Osteoblast (primary cell): ENCODE data around the gene CYB5A. TPM values are rescaled to one million over a fixed set of nuclear protein-coding genes. Genes with fewer than 3 reads are reported as not detected.
"Not testable (repeated sequence)": the region's sequence is repeated elsewhere in the genome, so short reads cannot be mapped to it uniquely, and the experiment has no call there.

Experiments
- DNase-seq: peaks from one replicate; pipeline ENCODE4 v3.0.0; 2011; ENCODE audit warnings: low spot score, mixed read lengths; ENCODE audit not compliant: insufficient read length; ENCODE audit errors: missing footprints
- H2AFZ ChIP-seq: 2 replicates; pipeline ENCODE4 v1.6.0; 2011; ENCODE audit warnings: mild to moderate bottlenecking, low read length
- H3K27ac ChIP-seq: 2 replicates; pipeline ENCODE4 v1.5.1; 2011; ENCODE audit warnings: mild to moderate bottlenecking, low read depth, low read length, moderate library complexity
- H3K27me3 ChIP-seq: 2 replicates; pipeline ENCODE4 v1.6.0; 2012; ENCODE audit warnings: mild to moderate bottlenecking, control low read depth, inconsistent platforms, low read length, moderate library complexity; ENCODE audit not compliant: insufficient read depth
- H3K36me3 ChIP-seq: 2 replicates; pipeline ENCODE4 v1.5.1; 2011; ENCODE audit warnings: mild to moderate bottlenecking, low read length, control low read depth, moderate library complexity; ENCODE audit not compliant: insufficient read depth
- H3K4me1 ChIP-seq: 2 replicates; pipeline ENCODE4 v1.5.1; 2011; ENCODE audit warnings: mild to moderate bottlenecking, low read length, control low read depth, moderate library complexity; ENCODE audit not compliant: insufficient read depth
- H3K4me2 ChIP-seq: 2 replicates; pipeline ENCODE4 v1.6.0; 2011; ENCODE audit warnings: mild to moderate bottlenecking, low read length; ENCODE audit not compliant: insufficient read depth
- H3K4me3 ChIP-seq: fragments of 200-600 bp; sonication (generic); 3 replicates; pipeline ENCODE4 v1.5.1; 2012; ENCODE audit warnings: mild to moderate bottlenecking, low read length, inconsistent platforms; ENCODE audit not compliant: insufficient read depth
- H3K79me2 ChIP-seq: 2 replicates; pipeline ENCODE4 v1.6.0; 2012; ENCODE audit warnings: mild to moderate bottlenecking, low read length, control low read depth, inconsistent platforms; ENCODE audit not compliant: insufficient read depth
- H3K9me3 ChIP-seq: 2 replicates; pipeline ENCODE4 v1.5.1; 2011; ENCODE audit warnings: low read depth, low read length, control low read depth
- H4K20me1 ChIP-seq: 2 replicates; pipeline ENCODE4 v1.6.0; 2012; ENCODE audit warnings: mild to moderate bottlenecking, low read length, control low read depth; ENCODE audit not compliant: insufficient read depth
- CTCF ChIP-seq: IDR thresholded peaks from 2 replicates; pipeline ENCODE4 v1.5.1; 2011; ENCODE audit warnings: mild to moderate bottlenecking, low read depth, low read length, moderate library complexity; ENCODE audit errors: extremely low read depth
- total RNA-seq: library from RNA; depleted of rRNA; stranded (reverse); fragments of >200 nt; gene quantifications from 2 replicates; pipeline ENCODE4 v1.2.3, GENCODE V29; 2012

Gene CYB5A
- total RNA-seq, 1 donor, result 55.4 TPM

GRCh38 chr18:74288041-74288440 lies 3.7 kb downstream of the CYB5A start:
- DNase-seq, result no peak
- no peak overlapping the region for H3K27ac ChIP-seq
- no peak overlapping the region for H3K4me2 ChIP-seq
- H3K9me3 ChIP-seq, result no peaks in the 10 kb centered on the region
- H3K79me2 ChIP-seq, result no peaks in the 10 kb centered on the region
- H3K4me3 ChIP-seq, result no peak overlapping the region
- H2AFZ ChIP-seq, result no peak overlapping the region
- H3K4me1 ChIP-seq, result peaks cover 22% of the 10 kb centered on the region
- no peaks in the 10 kb centered on the region for H3K36me3 ChIP-seq
- no peak for TF ChIP-seq CTCF
- peaks cover 2% of the 10 kb centered on the region for H4K20me1 ChIP-seq
- no peaks in the 10 kb centered on the region for H3K27me3 ChIP-seq

GRCh38 chr18:74286856-74287255 lies 4.9 kb downstream of the CYB5A start:
- Histone ChIP-seq H3K79me2 (no peaks in the 10 kb centered on the region), H3K27me3 (no peaks in the 10 kb centered on the region), H3K4me2 (no peak overlapping the region), H2AFZ (no peak overlapping the region), H3K4me3 (no peak overlapping the region), H3K27ac (no peak overlapping the region), H3K4me1 (peaks cover 22% of the 10 kb centered on the region), H3K36me3 (no peaks in the 10 kb centered on the region), H3K9me3 (no peaks in the 10 kb centered on the region), H4K20me1 (peaks cover 2% of the 10 kb centered on the region)
- DNase-seq, result no peak
- TF ChIP-seq CTCF, result no peak

GRCh38 chr18:74286106-74286855 lies 5.5 kb downstream of the CYB5A start:
- DNase-seq, result no peak
- no peak overlapping the region for H3K4me2 ChIP-seq
- peaks cover 2% of the 10 kb centered on the region for H4K20me1 ChIP-seq
- H3K4me3 ChIP-seq, result no peak overlapping the region
- no peak for TF ChIP-seq CTCF
- peaks cover 18% of the 10 kb centered on the region for H3K4me1 ChIP-seq
- no peak overlapping the region for H2AFZ ChIP-seq
- no peaks in the 10 kb centered on the region for H3K9me3 ChIP-seq
- no peaks in the 10 kb centered on the region for H3K36me3 ChIP-seq
- no peaks in the 10 kb centered on the region for H3K79me2 ChIP-seq
- H3K27ac ChIP-seq, result no peak overlapping the region
- H3K27me3 ChIP-seq, result no peaks in the 10 kb centered on the region

GRCh38 chr18:74285583-74285982 lies 6.2 kb downstream of the CYB5A start:
- not testable (repeated sequence) for H3K27ac ChIP-seq, H3K79me2 ChIP-seq, H3K36me3 ChIP-seq, H2AFZ ChIP-seq, H3K9me3 ChIP-seq, H3K4me2 ChIP-seq, H4K20me1 ChIP-seq, DNase-seq, H3K4me3 ChIP-seq, H3K27me3 ChIP-seq
- H3K4me1 ChIP-seq, result peaks cover 11% of the 10 kb centered on the region
